ENCODE data around the gene LSM11.

LSM11 gene

DNA sequence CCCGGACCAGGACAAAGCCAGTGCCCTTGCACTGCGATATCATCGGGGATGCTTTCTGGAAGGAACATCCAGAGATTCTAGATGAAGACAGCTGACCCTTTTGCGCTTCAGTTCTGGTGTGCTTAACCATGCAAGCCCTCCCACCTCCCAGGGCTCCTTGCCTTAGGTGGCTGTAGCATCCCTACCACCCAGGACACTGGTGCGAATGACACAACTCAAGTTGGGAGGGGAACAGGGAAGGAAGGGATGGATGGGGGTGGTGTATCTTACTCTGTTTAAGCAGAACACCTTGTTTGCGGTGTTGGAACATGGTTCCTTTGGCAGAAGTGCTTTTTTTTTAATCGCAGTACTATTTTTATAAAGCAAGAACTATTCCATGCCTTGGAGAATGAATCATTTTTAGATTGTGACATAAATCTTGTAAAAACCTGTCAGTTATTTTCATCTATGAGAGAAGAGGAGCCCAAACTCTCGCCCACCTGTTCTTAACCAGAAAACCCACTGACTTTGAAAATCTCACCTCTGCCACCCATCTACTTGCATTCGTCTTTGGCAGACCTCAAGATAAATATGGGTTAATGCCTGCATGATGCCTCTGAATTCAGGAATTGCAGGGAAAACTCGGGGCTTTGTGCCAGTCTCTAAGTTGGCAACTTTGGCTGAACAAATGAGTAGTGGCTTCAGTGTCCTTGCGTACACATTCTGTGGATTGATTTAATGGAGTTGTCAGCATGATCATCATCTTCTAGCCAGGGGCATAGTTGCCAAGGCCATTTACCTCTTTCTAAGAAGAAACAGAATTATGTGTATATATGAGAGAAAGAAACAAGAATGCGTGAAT is 3.9 kb upstream of the LSM11 start:
- TF ChIP-seq, protein P1, sequence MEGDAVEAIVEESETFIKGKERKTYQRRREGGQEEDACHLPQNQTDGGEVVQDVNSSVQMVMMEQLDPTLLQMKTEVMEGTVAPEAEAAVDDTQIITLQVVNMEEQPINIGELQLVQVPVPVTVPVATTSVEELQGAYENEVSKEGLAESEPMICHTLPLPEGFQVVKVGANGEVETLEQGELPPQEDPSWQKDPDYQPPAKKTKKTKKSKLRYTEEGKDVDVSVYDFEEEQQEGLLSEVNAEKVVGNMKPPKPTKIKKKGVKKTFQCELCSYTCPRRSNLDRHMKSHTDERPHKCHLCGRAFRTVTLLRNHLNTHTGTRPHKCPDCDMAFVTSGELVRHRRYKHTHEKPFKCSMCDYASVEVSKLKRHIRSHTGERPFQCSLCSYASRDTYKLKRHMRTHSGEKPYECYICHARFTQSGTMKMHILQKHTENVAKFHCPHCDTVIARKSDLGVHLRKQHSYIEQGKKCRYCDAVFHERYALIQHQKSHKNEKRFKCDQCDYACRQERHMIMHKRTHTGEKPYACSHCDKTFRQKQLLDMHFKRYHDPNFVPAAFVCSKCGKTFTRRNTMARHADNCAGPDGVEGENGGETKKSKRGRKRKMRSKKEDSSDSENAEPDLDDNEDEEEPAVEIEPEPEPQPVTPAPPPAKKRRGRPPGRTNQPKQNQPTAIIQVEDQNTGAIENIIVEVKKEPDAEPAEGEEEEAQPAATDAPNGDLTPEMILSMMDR (IDR thresholded peaks at IDR 0.05; ENCODE audit: low read depth, low read length): no peak
- no peak overlapping the region for H3K4me3 ChIP-seq (ENCODE audit: low read depth, low read length)

DNA sequence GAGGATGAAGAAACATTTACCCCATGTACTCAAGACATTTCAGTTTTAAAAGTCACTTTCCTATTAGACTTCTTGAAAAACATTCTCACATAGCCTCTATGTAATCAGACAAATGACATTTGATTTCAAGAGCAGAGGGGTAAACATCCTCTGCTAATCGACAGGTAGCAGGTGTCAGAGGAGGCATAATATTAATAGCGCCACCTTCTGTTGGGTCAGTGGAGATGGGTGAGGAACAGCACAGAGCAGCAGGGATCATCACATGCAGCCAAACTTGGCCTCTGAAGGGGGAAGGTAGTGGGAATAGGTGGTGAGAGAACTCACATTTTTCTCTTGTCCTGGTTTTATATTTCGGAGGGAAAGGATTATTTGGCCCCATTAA is 3.3 kb upstream of the LSM11 start:
- TF ChIP-seq, protein P1 (IDR thresholded peaks at IDR 0.05; ENCODE audit: low read depth, low read length): peak; percentile 17; the same call in 1 of the 2 replicates
- no peak overlapping the region for H3K4me3 ChIP-seq (ENCODE audit: low read depth, low read length)

DNA sequence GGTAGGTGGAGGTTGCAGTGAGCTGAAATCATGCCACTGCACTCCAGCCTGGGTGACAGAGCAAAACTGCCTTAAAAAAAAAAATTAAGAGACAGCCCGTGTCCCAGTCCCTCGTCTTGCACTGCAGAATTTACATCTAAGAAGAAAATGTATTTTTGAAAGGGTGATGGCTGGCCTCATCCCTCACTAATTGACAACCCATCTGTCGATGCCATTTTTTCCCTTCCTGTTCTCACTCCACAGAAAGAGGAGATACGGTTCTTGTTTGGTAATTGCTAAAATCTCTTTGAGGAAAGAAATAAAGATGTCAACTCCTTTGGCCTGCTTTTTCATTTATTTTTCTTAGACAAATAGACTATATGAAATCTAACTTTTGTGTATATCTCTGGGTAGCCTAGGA is 2.4 kb upstream of the LSM11 start:
- no peak overlapping the region for H3K4me3 ChIP-seq (ENCODE audit: low read depth, low read length)
- TF ChIP-seq, protein P1 (IDR thresholded peaks at IDR 0.05; ENCODE audit: low read depth, low read length): no peak

DNA sequence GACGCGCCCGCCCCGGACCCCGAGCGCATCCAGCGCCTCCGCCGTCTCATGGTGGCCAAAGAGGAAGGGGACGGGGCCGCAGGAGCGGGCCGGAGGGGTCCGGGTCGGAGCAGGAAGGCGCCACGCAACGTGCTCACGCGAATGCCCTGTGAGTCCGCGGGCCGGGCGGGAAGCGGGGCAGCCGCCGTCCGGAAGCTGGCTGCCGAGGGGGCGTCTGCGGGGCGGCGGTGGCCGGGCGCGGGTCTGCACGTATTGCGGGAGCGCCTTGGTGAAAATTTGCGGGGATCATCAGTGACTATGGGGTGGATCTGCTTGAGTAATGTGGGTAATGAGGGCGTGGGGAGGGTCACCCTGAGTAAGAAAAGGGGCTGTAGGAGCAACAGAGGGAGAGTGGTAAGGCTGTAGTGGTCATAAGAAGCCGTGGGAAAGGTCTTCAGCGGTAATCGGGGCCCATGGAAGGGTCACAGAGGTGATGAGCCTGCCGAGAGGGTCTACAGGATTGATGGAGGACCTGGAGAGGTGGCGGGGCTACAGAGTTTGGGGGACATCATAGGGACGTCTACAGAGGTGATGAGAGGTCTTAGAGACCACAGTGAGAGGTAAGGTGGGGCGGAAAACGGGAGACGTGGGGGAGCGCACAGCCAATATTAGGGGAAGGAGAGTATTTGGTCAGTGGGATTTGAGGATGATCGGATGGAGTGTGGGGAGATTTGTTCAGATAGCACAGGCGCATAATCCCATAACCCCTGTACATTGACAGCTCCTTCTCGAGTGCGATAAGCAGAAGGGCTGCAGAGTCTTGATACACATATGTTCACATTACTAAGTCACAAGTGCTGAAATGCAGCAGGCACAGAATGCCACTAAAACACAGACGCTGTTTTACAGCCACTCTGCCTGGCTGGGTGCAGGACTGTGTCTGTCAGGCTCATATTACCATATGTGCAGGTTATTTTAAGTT is 819 bp downstream of the LSM11 start:
- TF ChIP-seq, protein P1 (IDR thresholded peaks at IDR 0.05; ENCODE audit: low read depth, low read length): no peak

DNA sequence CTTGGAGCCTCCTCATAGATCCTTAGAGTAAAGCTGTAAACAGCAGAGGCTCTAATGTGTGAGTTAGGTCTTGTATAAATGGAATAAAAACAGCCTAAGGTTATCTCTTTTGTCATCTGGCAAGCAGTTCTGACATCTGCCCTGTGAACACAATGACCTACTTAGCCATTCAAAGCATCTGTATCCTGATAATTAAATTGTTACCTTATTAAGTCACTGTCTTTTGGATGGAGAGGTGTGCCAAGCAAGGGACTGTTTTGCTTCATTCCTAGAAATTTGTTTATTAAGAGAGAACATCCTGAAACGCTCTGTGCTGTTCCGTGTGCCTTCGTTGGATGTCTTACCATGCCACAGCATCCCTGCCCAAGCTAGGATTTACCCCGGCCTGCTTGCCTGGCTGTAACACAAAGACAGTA is 1.5 kb downstream of the LSM11 start:
- TF ChIP-seq, protein P1 (IDR thresholded peaks at IDR 0.05; ENCODE audit: low read depth, low read length): no peak
- H3K4me3 ChIP-seq (ENCODE audit: low read depth, low read length): peak overlapping the region; percentile 79; the same call in 1 of the 2 replicates

More for the DNA sequence above, 819 bp downstream of the LSM11 start:
- peak overlapping the region; percentile 79 for H3K4me3 ChIP-seq (ENCODE audit: low read depth, low read length)

DNA sequence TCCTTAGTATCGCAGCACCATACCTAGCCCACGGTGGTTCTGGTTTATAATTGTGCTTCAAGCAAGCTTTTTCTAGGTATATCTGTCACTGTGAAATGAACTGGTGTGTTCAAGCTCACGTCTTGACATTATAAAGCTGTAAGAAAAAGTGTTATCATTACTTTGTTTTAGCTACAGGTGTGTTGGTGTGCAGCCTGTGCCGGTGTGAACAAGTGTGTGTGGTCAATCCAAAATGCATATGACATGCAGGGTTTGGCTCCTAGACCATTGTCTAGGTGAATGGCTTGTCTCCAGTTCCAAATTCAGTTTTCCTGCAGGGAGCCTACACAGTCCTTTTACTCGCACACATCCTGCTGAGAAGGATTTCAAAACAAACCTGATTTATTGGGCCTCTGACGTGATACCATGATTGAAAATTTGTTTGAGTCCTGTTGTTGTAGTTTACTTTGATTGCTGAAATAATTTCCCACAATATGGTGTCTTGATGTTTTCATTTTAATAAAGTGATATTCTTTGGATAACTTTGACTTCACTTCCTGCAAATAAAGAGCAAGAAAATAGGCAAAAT is 3.7 kb downstream of the LSM11 start:
- TF ChIP-seq, protein P1 (IDR thresholded peaks at IDR 0.05; ENCODE audit: low read depth, low read length): no peak
- no peak overlapping the region for H3K4me3 ChIP-seq (ENCODE audit: low read depth, low read length)

All from WI38 (cell line).